Glomerular endothelial cell (primary cell): ENCODE measurements around the gene MBD5. TPM values are rescaled to one million over a fixed set of nuclear protein-coding genes. Genes with fewer than 3 reads are reported as not detected.

Source experiments
- DNase-seq: peaks from one replicate; pipeline ENCODE4 v3.0.0-alpha.2; 2011; ENCODE audit warnings: low read depth, low spot score; ENCODE audit errors: extremely low read depth
- total RNA-seq: library from RNA; depleted of rRNA; stranded (reverse); fragments of >200 nt; gene quantifications from 2 replicates; pipeline ENCODE4 v1.2.3, GENCODE V29; 2015

Gene MBD5
- total RNA-seq, 1 donor from 2014 or later: 20.8 TPM

- no peak for DNase-seq
Measured at GRCh38 chr2:148022882-148023281, 2.0 kb downstream of the MBD5 start.

DNA sequence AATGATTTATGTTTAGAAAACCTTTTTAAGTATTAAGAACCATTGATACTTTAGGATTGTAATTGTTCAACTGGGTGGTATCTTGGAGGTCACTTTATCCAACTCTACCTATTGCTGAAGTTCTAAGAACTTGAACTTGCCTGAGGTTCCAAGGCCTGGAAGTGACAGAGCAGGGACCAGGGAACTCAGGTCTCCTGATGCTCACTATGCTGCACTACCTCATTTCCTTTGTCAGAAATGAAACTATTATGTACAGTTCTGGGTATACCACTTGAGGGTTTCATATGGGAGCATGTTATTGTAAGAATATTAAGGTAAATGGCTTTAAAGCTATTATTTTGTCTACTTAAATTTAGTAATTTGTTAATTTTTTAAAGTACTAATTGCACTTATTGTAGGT is 3.0 kb downstream of the MBD5 start:
- DNase-seq: no peak

GRCh38 chr2:148026573-148026972 is 5.7 kb downstream of the MBD5 start:
- DNase-seq: no peak

DNA sequence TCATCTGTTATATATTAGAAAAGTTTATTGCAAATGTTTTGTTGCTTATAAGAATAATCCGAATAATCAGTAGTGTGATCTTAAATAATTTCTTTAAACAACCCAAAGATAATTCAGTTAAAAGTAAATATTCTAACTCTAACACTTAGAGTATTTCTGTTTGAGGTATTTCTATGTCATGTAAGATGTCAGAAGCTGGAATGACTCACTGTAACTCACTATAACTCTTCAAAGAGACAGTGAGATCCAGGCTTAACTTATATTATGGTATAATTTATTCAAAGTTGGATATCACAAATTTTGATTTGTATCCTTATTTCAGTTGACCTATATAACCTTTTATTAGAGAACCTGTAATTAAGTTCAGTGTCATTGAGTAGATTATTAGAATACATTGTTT is 6.9 kb downstream of the MBD5 start:
- no peak for DNase-seq

GRCh38 chr2:148028781-148029180 is 7.9 kb downstream of the MBD5 start:
- DNase-seq: no peak

- DNase-seq: no peak
Measured at GRCh38 chr2:148031152-148031551, 10.3 kb downstream of the MBD5 start.

GRCh38 chr2:148032215-148032614 is 11.3 kb downstream of the MBD5 start:
- no peak for DNase-seq

DNA sequence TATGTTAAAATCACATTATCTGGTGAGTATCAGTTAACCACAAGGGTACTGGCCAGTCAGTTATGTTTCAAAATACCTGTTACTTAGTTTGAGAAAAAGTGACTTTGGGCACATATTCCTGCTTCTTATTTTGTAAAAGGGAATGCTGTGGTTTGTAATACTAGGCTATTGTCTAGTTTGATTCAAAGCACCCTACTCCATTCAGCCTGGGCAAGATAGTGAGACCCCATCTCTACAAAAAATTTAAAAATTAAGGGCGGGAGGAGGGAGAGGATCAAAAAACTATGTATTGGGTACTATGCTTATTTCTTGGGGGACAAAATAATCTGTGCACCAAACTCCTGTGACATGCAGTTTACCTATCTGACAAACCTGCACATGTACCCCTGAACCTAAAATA is 18.9 kb downstream of the MBD5 start:
- no peak for DNase-seq

DNA sequence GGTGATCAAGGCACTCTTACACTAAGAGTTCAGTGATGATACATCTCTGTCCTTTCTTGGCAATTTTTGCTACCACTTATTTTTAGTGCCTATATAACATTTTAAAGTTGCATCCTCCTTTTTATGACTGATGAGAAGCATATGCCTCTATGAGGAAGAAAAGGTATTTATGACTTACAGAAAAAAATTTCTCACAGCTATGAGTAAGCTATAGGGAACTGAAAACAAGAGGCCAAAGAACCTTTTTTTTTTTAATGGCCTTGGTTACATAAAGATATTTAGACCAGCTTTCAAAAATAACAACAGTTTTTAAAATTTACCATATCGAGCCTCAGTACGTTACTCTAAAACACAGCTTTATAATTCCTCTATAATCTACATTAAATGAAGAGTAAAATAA is 21.3 kb downstream of the MBD5 start:
- DNase-seq: no peak

- no peak for DNase-seq
Measured at GRCh38 chr2:148044322-148044721, 23.4 kb downstream of the MBD5 start.

DNA sequence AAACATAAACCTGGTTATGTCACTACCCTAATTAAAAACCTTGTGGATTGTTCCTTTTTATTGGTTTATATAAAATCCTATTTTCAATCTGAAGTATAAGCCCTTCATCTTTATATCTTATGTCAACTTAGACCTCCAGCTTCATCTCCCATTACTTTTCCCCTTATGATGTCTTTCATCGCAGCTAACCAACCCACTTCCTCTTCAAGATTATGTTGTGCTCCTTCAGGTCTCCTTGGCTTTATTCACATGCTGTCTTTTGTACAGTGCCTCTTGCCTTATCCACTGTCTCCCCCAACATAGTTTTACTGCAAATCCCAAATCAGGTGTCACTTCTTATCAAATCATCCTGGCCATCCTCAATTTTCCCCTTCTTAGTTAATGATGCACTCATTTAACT is 25.9 kb downstream of the MBD5 start:
- no peak for DNase-seq

DNA sequence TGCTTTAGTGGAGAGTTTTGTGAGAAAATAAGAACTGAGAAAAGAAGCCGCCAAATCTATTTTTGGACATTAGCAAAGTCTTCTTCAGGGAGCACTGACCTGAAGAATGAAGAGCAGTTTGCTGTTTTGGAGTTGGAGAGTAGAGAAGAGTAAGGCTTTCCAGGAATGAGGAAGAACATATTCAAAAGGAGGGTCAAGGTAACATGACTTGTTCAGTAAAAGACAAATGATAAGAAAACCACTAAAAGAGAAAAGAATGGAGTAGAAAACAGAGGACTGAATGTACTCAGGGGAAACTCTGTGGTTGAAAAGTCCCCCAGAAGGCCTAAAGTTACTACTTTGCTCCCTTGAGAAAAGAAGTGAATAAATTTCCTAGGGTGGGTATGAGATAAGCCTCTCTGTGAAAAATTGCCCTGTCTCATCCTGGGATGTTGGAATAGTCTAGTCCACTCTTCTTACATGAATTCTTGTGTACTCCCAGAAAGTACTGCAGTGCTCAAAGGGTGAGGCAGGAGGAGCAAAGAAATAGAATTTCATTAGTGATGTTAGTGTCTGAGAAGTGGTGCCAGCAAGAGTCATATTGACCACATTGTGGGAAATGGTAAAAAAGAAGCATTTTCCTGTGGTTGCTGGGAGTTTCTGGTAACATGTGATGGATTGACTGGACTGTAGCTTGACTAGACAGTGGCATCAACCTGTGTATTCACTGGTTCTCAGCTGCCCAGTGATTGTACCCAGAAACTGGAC is 27.8 kb downstream of the MBD5 start:
- DNase-seq: no peak

DNA sequence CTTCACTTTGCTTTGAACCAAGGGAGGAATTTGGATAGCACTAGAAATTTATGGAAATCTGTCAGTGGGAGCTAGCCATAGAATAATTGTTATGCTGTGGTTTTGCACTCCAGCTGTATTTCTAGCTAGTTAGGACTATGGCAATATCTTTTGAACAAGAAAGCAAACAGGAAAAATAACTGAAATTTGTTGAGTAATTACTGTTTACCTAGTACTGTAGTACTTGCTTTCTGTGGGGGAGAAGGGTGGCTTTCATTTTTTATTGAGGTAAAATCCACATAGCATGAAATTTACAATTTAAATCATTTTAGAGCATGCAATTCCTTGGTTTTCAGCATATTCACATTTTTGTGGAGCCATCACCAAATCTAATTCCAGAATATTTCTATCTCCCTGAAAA is 28.4 kb downstream of the MBD5 start:
- no peak for DNase-seq

DNA sequence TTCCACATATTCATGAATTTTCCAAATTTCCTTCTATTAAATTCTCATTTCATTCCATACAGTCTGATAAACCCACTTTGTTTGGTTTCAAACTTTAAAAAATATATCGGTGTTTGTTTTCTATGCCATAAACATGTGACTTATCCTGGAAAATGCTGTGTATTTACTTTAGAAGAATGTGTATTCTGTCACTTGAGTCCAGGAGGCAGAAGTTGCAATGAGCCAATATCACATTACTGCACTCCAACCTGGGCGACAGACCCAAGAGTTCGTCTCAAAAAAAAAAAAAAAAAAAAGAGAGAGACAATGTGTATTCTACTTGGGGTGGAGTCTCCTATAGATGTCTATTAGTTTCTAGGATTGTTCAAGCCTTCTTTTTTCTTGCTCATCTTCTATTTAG is 31.8 kb downstream of the MBD5 start:
- DNase-seq: no peak

DNA sequence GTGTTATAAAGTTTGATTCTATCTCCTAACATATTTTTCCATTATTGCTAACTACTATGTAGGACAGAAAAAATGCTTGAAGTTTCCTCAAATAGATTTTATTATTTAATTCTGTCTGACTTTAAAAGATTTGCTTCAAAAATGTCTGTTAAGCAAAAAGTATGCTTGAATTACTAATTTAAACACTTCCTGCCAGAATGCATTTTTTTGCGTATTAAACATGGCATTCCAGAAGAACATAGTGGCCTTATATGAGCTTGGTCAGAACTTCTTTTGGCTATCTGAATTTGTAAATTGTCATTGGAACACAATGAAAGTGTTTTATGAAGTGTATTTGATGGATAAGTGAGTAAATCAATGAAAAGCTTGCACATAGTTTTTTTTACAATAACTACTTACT is 37.8 kb downstream of the MBD5 start:
- no peak for DNase-seq

DNA sequence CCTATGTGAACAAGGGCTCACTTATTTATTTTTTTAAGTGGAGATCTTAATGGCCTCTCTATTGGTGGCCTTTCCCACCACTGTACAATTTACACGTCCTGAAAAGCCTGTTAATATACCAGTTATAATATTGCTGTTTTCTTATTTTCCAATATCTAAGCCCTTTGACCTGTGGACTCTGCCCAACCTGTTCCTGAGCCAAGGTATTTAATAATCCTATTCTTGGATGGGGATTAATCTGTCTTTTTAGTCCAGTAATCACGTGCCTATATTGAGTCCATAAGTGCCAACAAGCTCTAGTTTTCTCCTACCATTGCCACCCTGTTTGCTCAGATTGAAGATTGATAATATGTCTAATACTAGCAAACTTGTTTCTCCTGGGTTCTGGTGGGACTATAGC is 42.7 kb downstream of the MBD5 start:
- DNase-seq: no peak

- no peak for DNase-seq
Measured at GRCh38 chr2:148065936-148066335, 45.0 kb downstream of the MBD5 start.

DNA sequence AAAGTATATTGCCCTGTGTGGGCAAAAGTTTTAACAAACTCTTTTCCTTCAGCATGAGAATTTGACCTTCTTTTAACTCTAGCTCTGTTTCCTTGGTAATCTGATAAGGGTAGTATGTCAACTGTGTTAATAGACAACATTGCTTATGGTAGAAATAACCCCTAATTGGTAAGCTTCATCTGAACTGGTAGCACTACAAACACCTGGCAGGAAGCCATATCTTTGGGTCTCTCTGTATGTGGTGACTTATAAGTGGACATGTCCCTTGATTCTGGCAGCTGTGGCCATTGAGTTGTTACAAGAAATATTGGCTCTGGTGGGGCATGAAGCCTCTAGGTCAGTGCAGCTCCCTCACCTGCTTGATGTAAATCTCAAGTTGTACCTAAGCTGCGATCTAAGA is 46.9 kb downstream of the MBD5 start:
- DNase-seq: no peak

DNA sequence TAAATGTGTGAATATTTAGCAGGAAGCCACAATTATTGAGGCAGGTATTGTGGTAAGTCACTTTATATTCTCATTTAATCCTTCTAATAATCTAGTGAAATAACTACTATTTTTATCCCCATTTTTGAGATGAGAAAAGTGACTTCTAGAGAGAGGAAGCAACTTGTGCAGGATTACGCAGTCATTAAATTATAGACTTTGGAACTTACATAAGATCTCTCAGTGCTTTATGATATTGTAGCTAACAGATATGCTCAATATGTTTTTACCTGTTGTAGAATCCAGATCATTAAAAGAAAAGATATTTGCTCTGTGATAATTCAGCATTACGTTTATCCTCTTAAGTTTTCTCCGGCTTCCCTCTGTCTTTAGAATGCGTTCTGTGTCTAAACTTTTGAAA is 50.5 kb downstream of the MBD5 start:
- no peak for DNase-seq

- no peak for DNase-seq
Measured at GRCh38 chr2:148096012-148096411, 75.1 kb downstream of the MBD5 start.

DNA sequence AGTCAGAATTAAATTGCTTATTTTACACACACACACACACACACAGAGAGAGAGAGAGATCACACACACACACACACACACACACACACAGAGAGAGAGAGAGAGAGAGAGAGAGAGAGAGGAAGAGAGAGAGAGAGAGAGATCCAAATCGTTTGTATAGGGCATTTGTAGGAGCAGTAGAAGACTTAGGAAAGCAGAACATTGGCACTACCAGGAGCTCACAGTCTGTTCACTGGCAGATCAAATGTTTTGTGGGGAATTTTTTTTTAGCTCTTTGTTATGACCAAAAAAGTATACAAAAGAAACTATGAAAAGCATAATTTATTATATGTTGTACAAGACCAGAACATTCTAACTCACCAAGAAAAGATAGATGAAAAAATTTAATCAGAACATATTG is 81.8 kb downstream of the MBD5 start:
- no peak for DNase-seq

GRCh38 chr2:148103946-148104345 is 83.1 kb downstream of the MBD5 start:
- DNase-seq: no peak

DNA sequence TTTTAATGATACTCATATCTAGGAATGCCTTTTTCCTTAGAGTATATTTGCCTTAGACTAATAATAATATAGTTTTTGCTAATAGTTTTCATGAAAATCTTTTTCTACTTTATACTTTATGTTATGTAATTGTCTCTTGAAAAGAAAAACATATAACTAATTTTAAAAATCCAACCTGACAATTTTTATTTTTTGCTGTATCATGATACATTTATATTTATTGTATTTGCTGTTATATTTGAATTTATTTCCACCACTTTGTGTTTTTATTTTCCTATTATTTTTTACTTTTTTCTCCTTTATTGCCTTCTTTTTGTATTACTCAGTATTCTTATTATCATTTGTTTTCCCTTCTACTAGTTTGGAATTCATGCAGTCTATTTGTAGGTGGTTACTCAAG is 85.4 kb downstream of the MBD5 start:
- no peak for DNase-seq
